AG04450 (cell line): ENCODE measurements around the gene PFDN6. TPM values are rescaled to one million over a fixed set of nuclear protein-coding genes. Genes with fewer than 3 reads are reported as not detected.

Source experiments
- CTCF ChIA-PET: fragments of 300-600, 350-600 bp; formaldehyde crosslinking; extraction: SDS; loops from one replicate; lab custom pipeline; 2022; ENCODE audit warnings: antibody characterized with exemption, inconsistent platforms; lab: Charles Lee
- POLR2A ChIA-PET: fragments of 350-600 bp; formaldehyde crosslinking; extraction: SDS; loops from one replicate; lab custom pipeline; 2021; ENCODE audit warnings: antibody characterized with exemption, inconsistent platforms; lab: Yijun Ruan, JAX
- DNase-seq: peaks from one replicate; pipeline ENCODE4 v3.0.0-alpha.2; 2011; ENCODE audit warnings: low read depth, low spot score
- H3K27ac ChIP-seq: one replicate; pipeline ENCODE4 v1.5.1; 2012; ENCODE audit warnings: low read depth, low read length, control low read depth
- H3K27me3 ChIP-seq: one replicate; pipeline ENCODE4 v1.6.0; 2012; ENCODE audit warnings: low read length; ENCODE audit not compliant: control insufficient read depth, insufficient read depth
- H3K4me3 ChIP-seq: 2 replicates; pipeline ENCODE4 v1.5.1; 2011; ENCODE audit warnings: mild to moderate bottlenecking, low read depth, low read length, control low read depth
- H3K9me3 ChIP-seq: 2 replicates; pipeline ENCODE4 v1.5.1; 2012; ENCODE audit warnings: low read length; ENCODE audit not compliant: control insufficient read depth, insufficient read depth
- polyA plus RNA-seq: library from polyadenylated mRNA; depleted of rRNA; stranded (reverse); fragments of >200 nt; gene quantifications from 2 replicates; pipeline ENCODE4 v1.2.3, GENCODE V29; 2011
- TF ChIP-seq, protein P1 (sequence below): IDR thresholded peaks from 2 replicates; pipeline ENCODE4 v1.5.1; 2011; ENCODE audit warnings: low read depth, low read length, control low read depth, inconsistent platforms

The PFDN6 gene
- polyA plus RNA-seq, 1 experiment: 64.6 TPM

DNA sequence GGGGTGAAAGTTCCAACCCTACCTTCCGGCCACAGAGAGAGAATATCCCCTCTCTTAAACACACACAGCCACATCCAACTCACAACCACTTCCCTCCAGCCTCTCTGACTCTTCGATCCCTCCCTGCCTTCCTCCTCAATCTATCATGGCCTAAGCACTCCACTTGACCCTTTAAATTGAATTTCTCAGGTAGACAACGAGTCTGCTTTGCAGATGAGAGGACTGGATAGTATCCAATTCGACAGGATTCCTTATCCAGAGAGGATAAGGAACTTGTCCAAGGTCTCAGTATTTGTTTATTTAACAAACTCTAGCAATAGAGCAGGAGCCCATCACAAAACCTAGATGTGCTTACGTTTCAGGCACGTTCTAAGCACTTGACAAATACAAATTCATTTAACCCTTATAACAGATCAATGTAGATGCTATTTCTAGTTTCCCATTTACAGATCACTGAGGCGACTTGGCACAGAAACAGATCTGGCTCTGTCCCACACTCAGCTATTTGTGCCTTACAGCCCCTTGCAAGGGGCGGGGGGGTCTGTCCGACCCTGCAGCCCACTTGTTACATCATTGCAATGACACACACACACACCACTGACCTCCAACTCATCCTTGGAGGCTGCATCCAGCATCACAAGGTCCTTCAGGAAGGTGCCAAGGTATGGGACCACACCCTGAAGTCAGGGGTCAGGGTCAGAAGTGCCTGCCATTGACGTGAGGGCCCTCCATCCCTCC, 4.9 kb downstream of the PFDN6 start:
- TF ChIP-seq, protein P1, sequence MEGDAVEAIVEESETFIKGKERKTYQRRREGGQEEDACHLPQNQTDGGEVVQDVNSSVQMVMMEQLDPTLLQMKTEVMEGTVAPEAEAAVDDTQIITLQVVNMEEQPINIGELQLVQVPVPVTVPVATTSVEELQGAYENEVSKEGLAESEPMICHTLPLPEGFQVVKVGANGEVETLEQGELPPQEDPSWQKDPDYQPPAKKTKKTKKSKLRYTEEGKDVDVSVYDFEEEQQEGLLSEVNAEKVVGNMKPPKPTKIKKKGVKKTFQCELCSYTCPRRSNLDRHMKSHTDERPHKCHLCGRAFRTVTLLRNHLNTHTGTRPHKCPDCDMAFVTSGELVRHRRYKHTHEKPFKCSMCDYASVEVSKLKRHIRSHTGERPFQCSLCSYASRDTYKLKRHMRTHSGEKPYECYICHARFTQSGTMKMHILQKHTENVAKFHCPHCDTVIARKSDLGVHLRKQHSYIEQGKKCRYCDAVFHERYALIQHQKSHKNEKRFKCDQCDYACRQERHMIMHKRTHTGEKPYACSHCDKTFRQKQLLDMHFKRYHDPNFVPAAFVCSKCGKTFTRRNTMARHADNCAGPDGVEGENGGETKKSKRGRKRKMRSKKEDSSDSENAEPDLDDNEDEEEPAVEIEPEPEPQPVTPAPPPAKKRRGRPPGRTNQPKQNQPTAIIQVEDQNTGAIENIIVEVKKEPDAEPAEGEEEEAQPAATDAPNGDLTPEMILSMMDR: no peak
- CTCF ChIA-PET: no interaction called here

DNA sequence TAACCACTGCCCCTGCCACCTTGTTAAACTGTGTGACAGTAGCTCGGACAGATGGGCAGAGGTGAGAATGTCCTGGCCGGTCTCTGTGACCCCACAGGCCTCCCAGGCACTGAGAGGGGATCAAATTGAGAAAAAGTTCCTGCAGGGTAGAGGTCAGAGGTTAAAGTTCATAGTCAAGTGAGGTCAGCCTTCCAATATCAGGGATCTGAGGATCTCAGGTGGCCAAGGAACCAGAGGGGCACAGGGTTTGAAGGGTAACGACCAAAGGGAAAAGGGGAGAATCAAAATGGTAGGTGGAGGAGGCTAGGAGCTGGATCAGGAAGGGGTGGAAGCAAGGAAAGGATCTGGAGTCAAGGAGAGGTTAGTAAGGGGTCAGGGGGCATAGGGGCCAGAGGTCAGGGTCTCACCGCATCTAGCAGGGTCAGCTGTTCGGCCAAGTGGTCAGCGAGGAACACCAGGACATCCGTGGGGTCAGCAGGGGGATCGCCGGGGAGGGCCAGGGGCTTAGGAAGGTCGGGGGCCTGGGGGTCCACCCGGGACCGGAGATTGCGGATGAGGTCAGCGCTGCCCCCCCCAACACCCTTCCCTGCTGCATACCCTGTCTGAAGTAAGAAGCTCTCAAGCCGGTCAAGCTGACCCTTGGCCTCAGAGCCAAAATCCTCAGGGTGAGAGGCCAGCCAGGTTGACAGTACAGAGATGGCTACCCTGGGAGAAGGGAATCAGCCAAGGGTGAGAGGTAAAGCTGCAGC, 6.4 kb downstream of the PFDN6 start:
- Histone ChIP-seq H3K4me3 (no peak overlapping the region), H3K9me3 (no peaks in the 10 kb centered on the region; the same call in 1 of the 2 replicates), H3K27ac (no peak overlapping the region), H3K27me3 (no peaks in the 10 kb centered on the region)
- DNase-seq: no peak
- TF ChIP-seq, protein P1: no peak
- POLR2A ChIA-PET: no interaction called here
- CTCF ChIA-PET: no interaction called here

More for the DNA sequence above, 4.9 kb downstream of the PFDN6 start:
- H3K9me3 ChIP-seq: no peaks in the 10 kb centered on the region; the same call in 1 of the 2 replicates
- H3K27ac ChIP-seq: no peak overlapping the region
- no peak for DNase-seq
- no peak overlapping the region for H3K4me3 ChIP-seq
- POLR2A ChIA-PET: no interaction called here
- H3K27me3 ChIP-seq: no peaks in the 10 kb centered on the region

DNA sequence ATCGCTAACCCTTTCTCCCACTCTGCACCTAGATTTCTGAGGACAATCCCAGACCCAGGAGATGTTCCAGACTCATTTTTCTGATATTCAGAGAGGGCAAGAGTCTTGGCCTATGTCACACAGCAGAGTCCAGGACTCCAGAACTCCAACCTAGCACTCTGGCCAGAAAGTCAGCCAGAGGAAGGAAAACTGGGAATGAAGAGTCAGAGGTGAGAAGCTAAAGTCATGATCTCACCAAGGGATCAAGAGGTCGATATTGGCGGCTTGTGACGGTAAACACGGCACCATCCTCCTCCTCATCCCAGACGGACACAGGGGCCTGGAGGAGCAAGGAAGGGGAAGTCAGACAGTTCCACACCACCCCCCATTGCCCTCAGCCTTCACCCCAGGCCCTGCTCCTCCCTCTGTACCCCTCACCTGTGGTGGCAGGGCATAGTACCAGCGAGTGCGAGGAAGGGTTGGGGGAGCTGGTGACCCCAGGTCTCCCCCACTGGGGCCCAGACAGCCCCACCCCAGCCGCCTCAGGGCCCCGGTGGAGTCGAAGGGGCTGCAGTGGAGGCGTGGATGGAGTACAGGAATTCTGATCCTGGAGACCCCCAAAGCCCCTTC, 7.5 kb downstream of the PFDN6 start:
- TF ChIP-seq, protein P1: no peak
- ChIA-PET CTCF (interaction anchor here (0.6 to 1.4 kb wide), 2 partner anchors 48 to 89 kb away, joined by 3 read pairs; no protein-coding TSS in a partner anchor), POLR2A (interaction anchor here (0.6 to 1.0 kb wide), 2 partner anchors 19 to 29 kb away, joined by 3 to 5 read pairs; no protein-coding TSS in a partner anchor)
- no peak for DNase-seq
- H3K4me3 ChIP-seq: peak overlapping the region; percentile 91
- H3K27ac ChIP-seq: no peak overlapping the region
- no peaks in the 10 kb centered on the region for H3K27me3 ChIP-seq
- no peaks in the 10 kb centered on the region; the same call in 1 of the 2 replicates for H3K9me3 ChIP-seq

DNA sequence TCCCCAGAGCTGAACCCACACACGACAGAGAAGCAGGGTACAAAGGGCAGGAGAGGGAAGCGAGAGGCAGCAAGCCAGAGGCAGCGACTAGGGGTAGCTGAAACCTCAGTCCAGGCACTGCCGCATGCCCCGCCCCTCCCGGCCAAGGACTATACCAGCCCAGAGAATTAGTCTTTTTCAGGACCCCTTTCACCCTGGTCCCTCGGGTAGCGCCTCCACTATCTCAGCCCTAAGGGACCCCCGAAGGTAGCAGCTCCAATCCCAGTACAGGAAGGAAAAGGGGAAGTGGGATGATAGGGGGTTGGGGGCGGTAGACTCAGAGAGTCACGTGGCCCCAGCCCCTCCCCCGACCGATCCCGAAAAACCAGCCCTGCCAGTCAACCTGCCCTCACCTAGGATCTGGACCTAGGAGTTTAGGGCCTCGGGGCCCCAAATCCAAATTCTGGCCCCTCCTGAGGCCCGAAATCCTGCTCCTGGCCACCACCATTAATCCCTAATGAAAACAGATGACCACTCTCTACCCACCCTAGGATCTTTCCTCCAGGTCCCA, 8.1 kb downstream of the PFDN6 start:
- no peak for DNase-seq
- TF ChIP-seq, protein P1: no peak
- H3K27ac ChIP-seq: no peak overlapping the region
- POLR2A ChIA-PET: interaction anchor here (0.6 to 2.6 kb wide), 3 partner anchors 8 to 29 kb away, joined by 3 to 11 read pairs (median 5); partner anchors contain the start of genes PFDN6 and WDR46
- H3K27me3 ChIP-seq: no peaks in the 10 kb centered on the region
- H3K4me3 ChIP-seq: peak overlapping the region; percentile 91
- no peaks in the 10 kb centered on the region; the same call in 1 of the 2 replicates for H3K9me3 ChIP-seq
- CTCF ChIA-PET: interaction anchor here (0.6 to 1.4 kb wide), 2 partner anchors 49 to 88 kb away, joined by 3 read pairs; no protein-coding TSS in a partner anchor
